Measurements from ENCODE around the gene EEF1AKMT2. TPM values are rescaled to one million over a fixed set of nuclear protein-coding genes. Genes with fewer than 3 reads are reported as not detected.

Gene EEF1AKMT2
- polyA plus RNA-seq, 2 of the 4 experiments (the other 2 are of a cell fraction) = 23.5 to 28.1 TPM

DNA sequence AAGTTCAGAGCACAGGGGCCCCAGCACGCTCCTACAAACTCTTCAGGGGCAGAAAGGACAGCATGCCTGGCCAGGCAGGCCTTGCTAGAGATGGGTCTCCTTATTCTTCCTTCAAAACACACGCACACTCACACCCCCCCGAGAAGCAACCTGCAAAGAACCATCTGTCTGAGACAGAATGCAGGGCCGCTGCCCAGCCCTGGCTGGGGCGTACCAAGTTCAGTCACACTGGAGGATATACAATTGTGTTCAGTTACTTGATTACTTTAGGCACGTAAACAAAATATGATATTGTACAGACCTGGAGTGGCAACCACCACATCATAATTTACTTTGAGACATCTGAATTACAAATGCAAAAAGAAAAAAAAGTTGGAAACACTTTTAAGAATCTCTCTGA, 53.2 kb downstream of the EEF1AKMT2 start:
- Histone ChIP-seq H3K4me2 (no peak overlapping the region), H3K4me1 (peaks cover 37% of the 10 kb centered on the region), H3K27ac (no peak overlapping the region), H3K9me3 (no peaks in the 10 kb centered on the region), H3K4me3 (no peak overlapping the region)
- ChIA-PET CTCF (interaction anchor here (5.4 to 6.8 kb wide), 2 partner anchors 199 to 210 kb away, joined by 79 to 96 read pairs; no protein-coding TSS in a partner anchor), POLR2A (no interaction called here)
- 92% methylated on average over 5 of the region's 6 CpGs for WGBS (ENCODE audit: missing lambda C conversion rate)
- no peak for TF ChIP-seq KDM5A (IDR thresholded peaks at IDR 0.05)
- TF ChIP-seq JUN (IDR thresholded peaks at IDR 0.05) = no peak
- TF ChIP-seq POLR2A (IDR thresholded peaks at IDR 0.05; ENCODE audit: low read length) = no peak
- DNase-seq (ENCODE audit: low read depth in 1 of 2, low spot score in 1 of 2) = no peak
- ATAC-seq = no peak
- FAIRE-seq = no peak

DNA sequence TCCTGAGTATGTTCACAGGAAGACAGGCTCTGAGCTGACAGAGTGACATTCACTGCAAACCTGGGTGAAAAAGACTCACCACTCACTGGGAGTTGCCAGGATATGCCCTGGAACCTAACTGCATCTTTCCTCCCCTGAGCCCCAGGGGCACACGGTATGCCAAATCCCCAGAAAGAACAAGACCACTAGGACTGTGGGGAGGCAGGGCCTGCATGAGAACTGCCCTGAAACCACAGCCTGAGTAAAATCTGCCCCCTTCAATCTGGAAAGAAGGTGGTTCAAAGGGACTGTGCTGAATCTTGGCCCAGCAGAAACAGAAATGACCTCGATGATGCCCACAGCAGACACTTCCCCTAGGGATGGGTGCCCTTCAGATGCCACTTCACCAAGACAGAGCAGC, 54.0 kb downstream of the EEF1AKMT2 start:
- Histone ChIP-seq H3K27ac (peak overlapping the region in 1 of 2 experiments; percentile 67; a peak in 1 of 6 replicates), H3K4me1 (peaks cover 37% of the 10 kb centered on the region), H3K4me3 (no peak overlapping the region), H3K9me3 (no peaks in the 10 kb centered on the region), H3K4me2 (no peak overlapping the region)
- TF ChIP-seq ZNF302 (CRISPR knock-in tag; IDR thresholded peaks at IDR 0.05) (no peak), ZSCAN20 (CRISPR knock-in tag; IDR thresholded peaks at IDR 0.05) (no peak), ZC3H11A (IDR thresholded peaks at IDR 0.05) (no peak), RNF2 (IDR thresholded peaks at IDR 0.05; ENCODE audit: borderline replicate concordance, low read depth) (no peak), HEYL (CRISPR knock-in tag; IDR thresholded peaks at IDR 0.05) (no peak), TFCP2L1 (CRISPR knock-in tag; IDR thresholded peaks at IDR 0.05) (no peak), SREBF2 (IDR thresholded peaks at IDR 0.05) (no peak)
- TF ChIP-seq, protein P1, sequence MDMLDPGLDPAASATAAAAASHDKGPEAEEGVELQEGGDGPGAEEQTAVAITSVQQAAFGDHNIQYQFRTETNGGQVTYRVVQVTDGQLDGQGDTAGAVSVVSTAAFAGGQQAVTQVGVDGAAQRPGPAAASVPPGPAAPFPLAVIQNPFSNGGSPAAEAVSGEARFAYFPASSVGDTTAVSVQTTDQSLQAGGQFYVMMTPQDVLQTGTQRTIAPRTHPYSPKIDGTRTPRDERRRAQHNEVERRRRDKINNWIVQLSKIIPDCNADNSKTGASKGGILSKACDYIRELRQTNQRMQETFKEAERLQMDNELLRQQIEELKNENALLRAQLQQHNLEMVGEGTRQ (IDR thresholded peaks at IDR 0.05) = no peak
- TF ChIP-seq, protein P2, sequence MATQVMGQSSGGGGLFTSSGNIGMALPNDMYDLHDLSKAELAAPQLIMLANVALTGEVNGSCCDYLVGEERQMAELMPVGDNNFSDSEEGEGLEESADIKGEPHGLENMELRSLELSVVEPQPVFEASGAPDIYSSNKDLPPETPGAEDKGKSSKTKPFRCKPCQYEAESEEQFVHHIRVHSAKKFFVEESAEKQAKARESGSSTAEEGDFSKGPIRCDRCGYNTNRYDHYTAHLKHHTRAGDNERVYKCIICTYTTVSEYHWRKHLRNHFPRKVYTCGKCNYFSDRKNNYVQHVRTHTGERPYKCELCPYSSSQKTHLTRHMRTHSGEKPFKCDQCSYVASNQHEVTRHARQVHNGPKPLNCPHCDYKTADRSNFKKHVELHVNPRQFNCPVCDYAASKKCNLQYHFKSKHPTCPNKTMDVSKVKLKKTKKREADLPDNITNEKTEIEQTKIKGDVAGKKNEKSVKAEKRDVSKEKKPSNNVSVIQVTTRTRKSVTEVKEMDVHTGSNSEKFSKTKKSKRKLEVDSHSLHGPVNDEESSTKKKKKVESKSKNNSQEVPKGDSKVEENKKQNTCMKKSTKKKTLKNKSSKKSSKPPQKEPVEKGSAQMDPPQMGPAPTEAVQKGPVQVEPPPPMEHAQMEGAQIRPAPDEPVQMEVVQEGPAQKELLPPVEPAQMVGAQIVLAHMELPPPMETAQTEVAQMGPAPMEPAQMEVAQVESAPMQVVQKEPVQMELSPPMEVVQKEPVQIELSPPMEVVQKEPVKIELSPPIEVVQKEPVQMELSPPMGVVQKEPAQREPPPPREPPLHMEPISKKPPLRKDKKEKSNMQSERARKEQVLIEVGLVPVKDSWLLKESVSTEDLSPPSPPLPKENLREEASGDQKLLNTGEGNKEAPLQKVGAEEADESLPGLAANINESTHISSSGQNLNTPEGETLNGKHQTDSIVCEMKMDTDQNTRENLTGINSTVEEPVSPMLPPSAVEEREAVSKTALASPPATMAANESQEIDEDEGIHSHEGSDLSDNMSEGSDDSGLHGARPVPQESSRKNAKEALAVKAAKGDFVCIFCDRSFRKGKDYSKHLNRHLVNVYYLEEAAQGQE (IDR thresholded peaks at IDR 0.05) = no peak
- TF ChIP-seq, protein P3, sequence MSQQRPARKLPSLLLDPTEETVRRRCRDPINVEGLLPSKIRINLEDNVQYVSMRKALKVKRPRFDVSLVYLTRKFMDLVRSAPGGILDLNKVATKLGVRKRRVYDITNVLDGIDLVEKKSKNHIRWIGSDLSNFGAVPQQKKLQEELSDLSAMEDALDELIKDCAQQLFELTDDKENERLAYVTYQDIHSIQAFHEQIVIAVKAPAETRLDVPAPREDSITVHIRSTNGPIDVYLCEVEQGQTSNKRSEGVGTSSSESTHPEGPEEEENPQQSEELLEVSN (IDR thresholded peaks at IDR 0.05; ENCODE audit: borderline replicate concordance, low read depth) = no peak
- TF ChIP-seq, protein P4, sequence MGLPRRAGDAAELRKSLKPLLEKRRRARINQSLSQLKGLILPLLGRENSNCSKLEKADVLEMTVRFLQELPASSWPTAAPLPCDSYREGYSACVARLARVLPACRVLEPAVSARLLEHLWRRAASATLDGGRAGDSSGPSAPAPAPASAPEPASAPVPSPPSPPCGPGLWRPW (IDR thresholded peaks at IDR 0.05) = no peak
- ATAC-seq (no peak), FAIRE-seq (no peak), DNase-seq (ENCODE audit: low read depth in 1 of 2, low spot score in 1 of 2) (no peak)
- CTCF ChIA-PET = interaction anchor here (2.6 to 6.8 kb wide), 2 partner anchors 198 to 208 kb away, joined by 11 to 96 read pairs; no protein-coding TSS in a partner anchor
- POLR2A ChIA-PET = no interaction called here
- WGBS (ENCODE audit: missing lambda C conversion rate) = 89% methylated on average over 2 of the region's 2 CpGs

DNA sequence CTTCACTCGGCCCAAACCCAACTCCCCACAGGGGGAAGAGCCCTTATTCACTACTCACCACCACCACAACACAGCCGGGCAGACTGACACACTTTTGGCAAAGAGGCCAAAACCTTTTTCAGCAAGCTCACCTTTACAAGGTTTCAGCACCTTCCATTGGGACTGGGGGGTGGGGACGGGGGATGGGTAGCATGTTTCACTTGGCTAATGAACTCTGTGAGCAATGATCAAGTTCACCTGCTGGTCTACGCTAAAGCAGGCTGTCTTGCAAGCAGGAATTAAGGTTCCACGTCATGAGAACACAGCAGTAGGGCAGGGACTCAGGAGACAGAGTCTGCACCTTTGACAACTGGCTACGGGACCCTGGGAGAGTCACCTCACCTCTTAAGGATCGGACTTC, 54.5 kb downstream of the EEF1AKMT2 start:
- Histone ChIP-seq H3K9me3 (no peaks in the 10 kb centered on the region), H3K4me2 (peak overlapping the region; percentile 25; the same call in 2 of the 3 replicates), H3K4me1 (peaks cover 32% of the 10 kb centered on the region), H3K4me3 (no peak overlapping the region), H3K27ac (peak overlapping the region in 1 of 2 experiments; percentile 67; a peak in 2 of 6 replicates)
- WGBS (ENCODE audit: missing lambda C conversion rate) = 78% methylated on average over 7 of the region's 7 CpGs
- POLR2A ChIA-PET = no interaction called here
- FAIRE-seq (no peak), ATAC-seq (no peak), DNase-seq (ENCODE audit: low read depth in 1 of 2, low spot score in 1 of 2) (no peak)
- CTCF ChIA-PET = interaction anchor here (1.0 to 6.8 kb wide), 3 partner anchors 198 to 348 kb away, joined by 3 to 96 read pairs (median 11); no protein-coding TSS in a partner anchor
- no peak for TF ChIP-seq ZFP36 (IDR thresholded peaks at IDR 0.05; ENCODE audit: borderline replicate concordance, partially characterized antibody)
- TF ChIP-seq RAD21 (conservative IDR thresholded peaks at IDR 0.05 in 1 of 2, IDR thresholded peaks at IDR 0.05 in 1 of 2) = no peak
- TF ChIP-seq, protein P5, sequence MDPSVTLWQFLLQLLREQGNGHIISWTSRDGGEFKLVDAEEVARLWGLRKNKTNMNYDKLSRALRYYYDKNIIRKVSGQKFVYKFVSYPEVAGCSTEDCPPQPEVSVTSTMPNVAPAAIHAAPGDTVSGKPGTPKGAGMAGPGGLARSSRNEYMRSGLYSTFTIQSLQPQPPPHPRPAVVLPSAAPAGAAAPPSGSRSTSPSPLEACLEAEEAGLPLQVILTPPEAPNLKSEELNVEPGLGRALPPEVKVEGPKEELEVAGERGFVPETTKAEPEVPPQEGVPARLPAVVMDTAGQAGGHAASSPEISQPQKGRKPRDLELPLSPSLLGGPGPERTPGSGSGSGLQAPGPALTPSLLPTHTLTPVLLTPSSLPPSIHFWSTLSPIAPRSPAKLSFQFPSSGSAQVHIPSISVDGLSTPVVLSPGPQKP (IDR thresholded peaks at IDR 0.05; ENCODE audit: low read depth, low read length) = no peak
- TF ChIP-seq, protein P6, sequence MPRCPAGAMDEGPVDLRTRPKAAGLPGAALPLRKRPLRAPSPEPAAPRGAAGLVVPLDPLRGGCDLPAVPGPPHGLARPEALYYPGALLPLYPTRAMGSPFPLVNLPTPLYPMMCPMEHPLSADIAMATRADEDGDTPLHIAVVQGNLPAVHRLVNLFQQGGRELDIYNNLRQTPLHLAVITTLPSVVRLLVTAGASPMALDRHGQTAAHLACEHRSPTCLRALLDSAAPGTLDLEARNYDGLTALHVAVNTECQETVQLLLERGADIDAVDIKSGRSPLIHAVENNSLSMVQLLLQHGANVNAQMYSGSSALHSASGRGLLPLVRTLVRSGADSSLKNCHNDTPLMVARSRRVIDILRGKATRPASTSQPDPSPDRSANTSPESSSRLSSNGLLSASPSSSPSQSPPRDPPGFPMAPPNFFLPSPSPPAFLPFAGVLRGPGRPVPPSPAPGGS (IDR thresholded peaks at IDR 0.05) = no peak
- TF ChIP-seq NFE2L2 (conservative IDR thresholded peaks at IDR 0.05; ENCODE audit: low read length) = no peak
- no peak for TF ChIP-seq MAZ (IDR thresholded peaks at IDR 0.05; ENCODE audit: borderline replicate concordance, low read depth, low read length)
- TF ChIP-seq NR3C1 (IDR thresholded peaks at IDR 0.05) = no peak
- TF ChIP-seq, protein P7, sequence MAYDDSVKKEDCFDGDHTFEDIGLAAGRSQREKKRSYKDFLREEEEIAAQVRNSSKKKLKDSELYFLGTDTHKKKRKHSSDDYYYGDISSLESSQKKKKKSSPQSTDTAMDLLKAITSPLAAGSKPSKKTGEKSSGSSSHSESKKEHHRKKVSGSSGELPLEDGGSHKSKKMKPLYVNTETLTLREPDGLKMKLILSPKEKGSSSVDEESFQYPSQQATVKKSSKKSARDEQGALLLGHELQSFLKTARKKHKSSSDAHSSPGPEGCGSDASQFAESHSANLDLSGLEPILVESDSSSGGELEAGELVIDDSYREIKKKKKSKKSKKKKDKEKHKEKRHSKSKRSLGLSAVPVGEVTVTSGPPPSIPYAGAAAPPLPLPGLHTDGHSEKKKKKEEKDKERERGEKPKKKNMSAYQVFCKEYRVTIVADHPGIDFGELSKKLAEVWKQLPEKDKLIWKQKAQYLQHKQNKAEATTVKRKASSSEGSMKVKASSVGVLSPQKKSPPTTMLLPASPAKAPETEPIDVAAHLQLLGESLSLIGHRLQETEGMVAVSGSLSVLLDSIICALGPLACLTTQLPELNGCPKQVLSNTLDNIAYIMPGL (CRISPR knock-in tag; IDR thresholded peaks at IDR 0.05; ENCODE audit: borderline replicate concordance) = no peak
- no peak for TF ChIP-seq BHLHE40 (IDR thresholded peaks at IDR 0.05; ENCODE audit: low read depth, low read length)
- no peak for TF ChIP-seq FOSL2 (IDR thresholded peaks at IDR 0.05)
- no peak for TF ChIP-seq FOSL2 (CRISPR knock-in tag; IDR thresholded peaks at IDR 0.05)
- no peak for TF ChIP-seq ZC3H11A (IDR thresholded peaks at IDR 0.05)
